Kidney tubule cell (primary cell): ENCODE results near the gene NR1D2.
"Not testable (repeated sequence)": the region's sequence is repeated elsewhere in the genome, so short reads cannot be mapped to it uniquely, and the experiment has no call there.

Experiments
- DNase-seq: peaks from one replicate; pipeline ENCODE4 v3.0.0-alpha.2; 2018; ENCODE audit warnings: low spot score

The NR1D2 gene

GRCh38 chr3:24005669-24006068, 60.6 kb downstream of the NR1D2 start:
- no peak for DNase-seq

GRCh38 chr3:24010834-24011233, 65.7 kb downstream of the NR1D2 start:
- DNase-seq = not testable (repeated sequence)

GRCh38 chr3:24012589-24013269, 67.6 kb downstream of the NR1D2 start:
- peak; percentile 25 for DNase-seq

GRCh38 chr3:24017305-24017704, 72.2 kb downstream of the NR1D2 start:
- no peak for DNase-seq

- peak; percentile 52 for DNase-seq
Measured at GRCh38 chr3:24018784-24019570, 73.9 kb downstream of the NR1D2 start.

GRCh38 chr3:24019585-24019984, 74.5 kb downstream of the NR1D2 start:
- no peak for DNase-seq

GRCh38 chr3:24020036-24020691, 75.1 kb downstream of the NR1D2 start:
- DNase-seq = no peak

GRCh38 chr3:24023197-24023596, 78.1 kb downstream of the NR1D2 start:
- no peak for DNase-seq

- no peak for DNase-seq
Measured at GRCh38 chr3:24025805-24026204, 80.7 kb downstream of the NR1D2 start.

- DNase-seq = not testable (repeated sequence)
Measured at GRCh38 chr3:24026665-24027064, 81.6 kb downstream of the NR1D2 start.

- DNase-seq = no peak
Measured at GRCh38 chr3:24027946-24028345, 82.9 kb downstream of the NR1D2 start.
